Measurements from ENCODE around the gene BMP8A. TPM values are rescaled to one million over a fixed set of nuclear protein-coding genes. Genes with fewer than 3 reads are reported as not detected.
"Not testable (repeated sequence)": the region's sequence is repeated elsewhere in the genome, so short reads cannot be mapped to it uniquely, and the experiment has no call there.

BMP8A gene
- total and polyA plus RNA-seq, 10 of the 15 experiments (the other 5 are each of a cell fraction or from before 2014, with no cell fraction given): not detected

- H3K9me3 ChIP-seq (replicated peaks; ENCODE audit: control insufficient read depth, insufficient read depth, low read length); H3K9ac ChIP-seq (ENCODE audit: control insufficient read depth, insufficient read depth, low read length); in situ Hi-C loops (cut with MboI); CTCF ChIA-PET; H3K27me3 ChIP-seq (replicated peaks in 1 of 2; ENCODE audit: control insufficient read depth in 2 of 2, insufficient read depth in 2 of 2, low read length in 1 of 2); H3K36me3 ChIP-seq (ENCODE audit: control insufficient read depth in 2 of 2, insufficient read depth in 2 of 2, low read length in 1 of 2); ATAC-seq; H3K27ac ChIP-seq (ENCODE audit: control insufficient read depth, insufficient read depth); H4K20me1 ChIP-seq (ENCODE audit: control insufficient read depth, insufficient read depth); POLR2A ChIA-PET; BruUV-seq (replicated peaks); H2AFZ ChIP-seq (ENCODE audit: control insufficient read depth, low read depth, low read length); SMC1A ChIA-PET (ENCODE audit: uncharacterized antibody, unreplicated experiment); DNase-seq (ENCODE audit: low read depth, low spot score); H3K4me3 ChIP-seq; intact Hi-C loops (cut with micrococcal nuclease; ENCODE audit: unreplicated experiment); H3K4me2 ChIP-seq (ENCODE audit: control insufficient read depth, insufficient read depth); FAIRE-seq; H3K79me2 ChIP-seq (ENCODE audit: control insufficient read depth, insufficient read depth, low read length); RAD21 ChIA-PET (ENCODE audit: unreplicated experiment); H3K4me1 ChIP-seq (ENCODE audit: control insufficient read depth, insufficient read depth, low read length): not testable (repeated sequence)
- WGBS (ENCODE audit: insufficient coverage, insufficient replicate concordance, low lambda C conversion rate, missing lambda C conversion rate): 85% methylated on average over 10 of the region's 15 CpGs
These were observed 7.4 kb downstream of the BMP8A start for GRCh38 chr1:39498821-39499220.

DNA sequence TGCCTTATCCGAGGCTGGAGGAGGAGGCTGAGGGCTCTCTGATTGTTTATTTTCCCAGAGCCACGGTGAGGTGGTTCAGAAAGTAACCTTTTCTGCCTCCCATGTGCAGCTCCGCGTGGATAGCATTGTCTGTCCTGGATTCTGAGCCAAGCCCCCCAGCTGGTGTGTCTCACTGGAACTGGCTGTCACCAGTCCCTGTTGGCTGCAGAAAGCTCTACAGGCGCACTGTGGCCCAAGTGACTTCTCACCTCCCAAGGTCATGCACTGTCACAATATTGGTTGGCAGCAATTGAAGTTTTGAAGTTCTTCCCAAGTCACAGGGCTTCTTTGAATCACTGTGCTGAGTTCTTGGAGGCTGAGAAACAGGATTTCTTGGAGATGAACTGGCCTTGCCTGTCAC is 8.2 kb downstream of the BMP8A start:
- H3K27me3 ChIP-seq (replicated peaks in 1 of 2; ENCODE audit: control insufficient read depth in 2 of 2, insufficient read depth in 2 of 2, low read length in 1 of 2): no peaks in the 10 kb centered on the region
- no peaks in the 10 kb centered on the region for H3K79me2 ChIP-seq (ENCODE audit: control insufficient read depth, insufficient read depth, low read length)
- FAIRE-seq (no peak), ATAC-seq (no peak), DNase-seq (ENCODE audit: low read depth, low spot score) (no peak)
- ChIA-PET POLR2A (no interaction called here), SMC1A (ENCODE audit: uncharacterized antibody, unreplicated experiment) (no interaction called here), RAD21 (ENCODE audit: unreplicated experiment) (no interaction called here), CTCF (interaction anchor here (0.6 kb wide), 1 partner anchor 262 kb away, joined by 4 read pairs; no protein-coding TSS in a partner anchor)
- 49% methylated on average over 5 of the region's 5 CpGs for WGBS (ENCODE audit: insufficient coverage, insufficient replicate concordance, low lambda C conversion rate, missing lambda C conversion rate)
- no peak overlapping the region for H3K27ac ChIP-seq (ENCODE audit: control insufficient read depth, insufficient read depth)
- in situ Hi-C loops (cut with MboI) (no loop called here), intact Hi-C loops (cut with micrococcal nuclease; ENCODE audit: unreplicated experiment) (no loop called here)
- H3K4me1 ChIP-seq (ENCODE audit: control insufficient read depth, insufficient read depth, low read length): no peaks in the 10 kb centered on the region
- H3K36me3 ChIP-seq (ENCODE audit: control insufficient read depth in 2 of 2, insufficient read depth in 2 of 2, low read length in 1 of 2): no peaks in the 10 kb centered on the region
- H4K20me1 ChIP-seq (ENCODE audit: control insufficient read depth, insufficient read depth): no peaks in the 10 kb centered on the region
- H3K4me3 ChIP-seq: no peak overlapping the region
- no peaks in the 10 kb centered on the region for H3K9me3 ChIP-seq (replicated peaks; ENCODE audit: control insufficient read depth, insufficient read depth, low read length)
- no peak overlapping the region for H3K9ac ChIP-seq (ENCODE audit: control insufficient read depth, insufficient read depth, low read length)
- no TSS peak for BruUV-seq (replicated peaks)
- no peak overlapping the region for H3K4me2 ChIP-seq (ENCODE audit: control insufficient read depth, insufficient read depth)
- H2AFZ ChIP-seq (ENCODE audit: control insufficient read depth, low read depth, low read length): no peak overlapping the region
- TF ChIP-seq, protein P1, sequence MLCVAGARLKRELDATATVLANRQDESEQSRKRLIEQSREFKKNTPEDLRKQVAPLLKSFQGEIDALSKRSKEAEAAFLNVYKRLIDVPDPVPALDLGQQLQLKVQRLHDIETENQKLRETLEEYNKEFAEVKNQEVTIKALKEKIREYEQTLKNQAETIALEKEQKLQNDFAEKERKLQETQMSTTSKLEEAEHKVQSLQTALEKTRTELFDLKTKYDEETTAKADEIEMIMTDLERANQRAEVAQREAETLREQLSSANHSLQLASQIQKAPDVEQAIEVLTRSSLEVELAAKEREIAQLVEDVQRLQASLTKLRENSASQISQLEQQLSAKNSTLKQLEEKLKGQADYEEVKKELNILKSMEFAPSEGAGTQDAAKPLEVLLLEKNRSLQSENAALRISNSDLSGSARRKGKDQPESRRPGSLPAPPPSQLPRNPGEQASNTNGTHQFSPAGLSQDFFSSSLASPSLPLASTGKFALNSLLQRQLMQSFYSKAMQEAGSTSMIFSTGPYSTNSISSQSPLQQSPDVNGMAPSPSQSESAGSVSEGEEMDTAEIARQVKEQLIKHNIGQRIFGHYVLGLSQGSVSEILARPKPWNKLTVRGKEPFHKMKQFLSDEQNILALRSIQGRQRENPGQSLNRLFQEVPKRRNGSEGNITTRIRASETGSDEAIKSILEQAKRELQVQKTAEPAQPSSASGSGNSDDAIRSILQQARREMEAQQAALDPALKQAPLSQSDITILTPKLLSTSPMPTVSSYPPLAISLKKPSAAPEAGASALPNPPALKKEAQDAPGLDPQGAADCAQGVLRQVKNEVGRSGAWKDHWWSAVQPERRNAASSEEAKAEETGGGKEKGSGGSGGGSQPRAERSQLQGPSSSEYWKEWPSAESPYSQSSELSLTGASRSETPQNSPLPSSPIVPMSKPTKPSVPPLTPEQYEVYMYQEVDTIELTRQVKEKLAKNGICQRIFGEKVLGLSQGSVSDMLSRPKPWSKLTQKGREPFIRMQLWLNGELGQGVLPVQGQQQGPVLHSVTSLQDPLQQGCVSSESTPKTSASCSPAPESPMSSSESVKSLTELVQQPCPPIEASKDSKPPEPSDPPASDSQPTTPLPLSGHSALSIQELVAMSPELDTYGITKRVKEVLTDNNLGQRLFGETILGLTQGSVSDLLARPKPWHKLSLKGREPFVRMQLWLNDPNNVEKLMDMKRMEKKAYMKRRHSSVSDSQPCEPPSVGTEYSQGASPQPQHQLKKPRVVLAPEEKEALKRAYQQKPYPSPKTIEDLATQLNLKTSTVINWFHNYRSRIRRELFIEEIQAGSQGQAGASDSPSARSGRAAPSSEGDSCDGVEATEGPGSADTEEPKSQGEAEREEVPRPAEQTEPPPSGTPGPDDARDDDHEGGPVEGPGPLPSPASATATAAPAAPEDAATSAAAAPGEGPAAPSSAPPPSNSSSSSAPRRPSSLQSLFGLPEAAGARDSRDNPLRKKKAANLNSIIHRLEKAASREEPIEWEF (IDR thresholded peaks at IDR 0.05; ENCODE audit: insufficient replicate concordance, low read depth, low read length): no peak
- TF ChIP-seq, protein P2, sequence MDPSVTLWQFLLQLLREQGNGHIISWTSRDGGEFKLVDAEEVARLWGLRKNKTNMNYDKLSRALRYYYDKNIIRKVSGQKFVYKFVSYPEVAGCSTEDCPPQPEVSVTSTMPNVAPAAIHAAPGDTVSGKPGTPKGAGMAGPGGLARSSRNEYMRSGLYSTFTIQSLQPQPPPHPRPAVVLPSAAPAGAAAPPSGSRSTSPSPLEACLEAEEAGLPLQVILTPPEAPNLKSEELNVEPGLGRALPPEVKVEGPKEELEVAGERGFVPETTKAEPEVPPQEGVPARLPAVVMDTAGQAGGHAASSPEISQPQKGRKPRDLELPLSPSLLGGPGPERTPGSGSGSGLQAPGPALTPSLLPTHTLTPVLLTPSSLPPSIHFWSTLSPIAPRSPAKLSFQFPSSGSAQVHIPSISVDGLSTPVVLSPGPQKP (IDR thresholded peaks at IDR 0.05; ENCODE audit: low read depth, low read length): no peak
- TF ChIP-seq NFYB (IDR thresholded peaks at IDR 0.05; ENCODE audit: insufficient read depth, low read depth, low read length): no peak
- no peak for TF ChIP-seq ESRRA (IDR thresholded peaks at IDR 0.05; ENCODE audit: low read length)
- TF ChIP-seq IKZF2 (IDR thresholded peaks at IDR 0.05): no peak
- TF ChIP-seq E4F1 (IDR thresholded peaks at IDR 0.05; ENCODE audit: borderline replicate concordance, partially characterized antibody): no peak

Measured in GM12878 (cell line).